GM23338 (cell line): ENCODE data around the gene LRIT2. TPM values are rescaled to one million over a fixed set of nuclear protein-coding genes. Genes with fewer than 3 reads are reported as not detected.

Experiments used
- ATAC-seq: fragments of 200-7000 bp; cut with Tn5 transposase; 3 replicates; pipeline ENCODE4 v1.9.1; 2020
- DNase-seq: peaks from one replicate; pipeline ENCODE4 v3.0.0-alpha.2; 2015; ENCODE audit warnings: low spot score
- H2AFZ ChIP-seq: fragments of 200-600 bp; sonication (generic); 2 replicates; pipeline ENCODE4 v1.8.0; 2016; ENCODE audit warnings: antibody characterized with exemption, mild to moderate bottlenecking, moderate library complexity
- H3F3A ChIP-seq: fragments of 200-600 bp; sonication (generic); replicated peaks from 2 replicates; pipeline ENCODE4 v1.8.0; 2017; ENCODE audit warnings: antibody characterized with exemption, mixed run types, low read depth
- H3K27ac ChIP-seq: fragments of 200-600 bp; sonication (generic); 2 replicates; pipeline ENCODE4 v1.6.1; 2016; ENCODE audit warnings: low read depth
- H3K27me3 ChIP-seq: fragments of 200-600 bp; sonication (generic); 2 replicates; pipeline ENCODE4 v1.8.0; 2016; ENCODE audit warnings: mild to moderate bottlenecking, mixed run types, moderate library complexity; ENCODE audit not compliant: insufficient read depth
- H3K36me3 ChIP-seq: fragments of 200-600 bp; sonication (generic); 2 replicates; pipeline ENCODE4 v1.8.0; 2016; ENCODE audit warnings: mild to moderate bottlenecking; ENCODE audit not compliant: insufficient read depth
- H3K4me1 ChIP-seq: fragments of 200-600 bp; sonication (generic); 2 replicates; pipeline ENCODE4 v1.8.0; 2016; ENCODE audit warnings: mild to moderate bottlenecking, moderate library complexity; ENCODE audit not compliant: insufficient read depth
- H3K4me2 ChIP-seq: fragments of 200-600 bp; sonication (generic); 2 replicates; pipeline ENCODE4 v1.7.1; 2017; ENCODE audit warnings: mixed run types
- H3K4me3 ChIP-seq: fragments of 200-600 bp; sonication (generic); 2 replicates; pipeline ENCODE4 v1.6.1; 2016; ENCODE audit warnings: mixed run types
- H3K79me2 ChIP-seq: fragments of 200-600 bp; sonication (generic); replicated peaks from 2 replicates; pipeline ENCODE4 v1.8.0; 2017; ENCODE audit warnings: mild to moderate bottlenecking; ENCODE audit not compliant: insufficient read depth
- H3K9me2 ChIP-seq: fragments of 200-600 bp; sonication (generic); 2 replicates; pipeline ENCODE4 v1.8.0; 2017; ENCODE audit not compliant: insufficient read depth
- H4K20me1 ChIP-seq: fragments of 200-600 bp; sonication (generic); replicated peaks from 2 replicates; pipeline ENCODE4 v1.8.0; 2017; ENCODE audit warnings: mild to moderate bottlenecking; ENCODE audit not compliant: insufficient read depth
- H3K27ac Mint-ChIP-seq: 2 replicates; pipeline ENCODE4 v1.8.0; 2020; ENCODE audit warnings: inconsistent platforms, mild to moderate bottlenecking, moderate library complexity, mixed read lengths
- H3K27me3 Mint-ChIP-seq: 3 replicates; pipeline ENCODE4 v1.8.0; 2022; ENCODE audit warnings: low read depth, mild to moderate bottlenecking, moderate library complexity, mixed read lengths, inconsistent platforms; ENCODE audit not compliant: insufficient read depth, poor library complexity
- H3K36me3 Mint-ChIP-seq: 3 replicates; pipeline ENCODE4 v1.8.0; 2021; ENCODE audit warnings: low read depth, mild to moderate bottlenecking, inconsistent platforms, moderate library complexity, mixed read lengths
- H3K4me1 Mint-ChIP-seq: 3 replicates; pipeline ENCODE4 v1.8.0; 2020; ENCODE audit warnings: mild to moderate bottlenecking, inconsistent platforms, mixed read lengths
- H3K4me3 Mint-ChIP-seq: 3 replicates; pipeline ENCODE4 v1.8.0; 2021; ENCODE audit warnings: moderate library complexity, mild to moderate bottlenecking, inconsistent platforms, mixed read lengths
- H3K9me3 Mint-ChIP-seq: 3 replicates; pipeline ENCODE4 v1.8.0; 2020; ENCODE audit warnings: moderate library complexity, mild to moderate bottlenecking, inconsistent platforms, mixed read lengths
- EZH2 ChIP-seq: fragments of 200-600 bp; sonication (generic); IDR thresholded peaks from one replicate; pipeline ENCODE4 v1.8.0; 2017; ENCODE audit warnings: antibody characterized with exemption, mild to moderate bottlenecking, low read depth; ENCODE audit not compliant: unreplicated experiment
- EZH2phosphoT487 ChIP-seq: fragments of 200-600 bp; sonication (generic); IDR thresholded peaks from one replicate; pipeline ENCODE4 v1.8.1; 2018; ENCODE audit warnings: antibody characterized with exemption; ENCODE audit not compliant: unreplicated experiment
- JUNB ChIP-seq: IDR thresholded peaks from one replicate; pipeline ENCODE4 v1.6.1; 2016; ENCODE audit warnings: antibody characterized with exemption; ENCODE audit not compliant: unreplicated experiment
- NANOG ChIP-seq: IDR thresholded peaks from 2 replicates; pipeline ENCODE4 v1.6.1; 2016; ENCODE audit warnings: antibody characterized with exemption, borderline replicate concordance
- POLR2AphosphoS5 ChIP-seq: IDR thresholded peaks from 2 replicates; pipeline ENCODE4 v1.6.1; 2016; ENCODE audit warnings: antibody characterized with exemption, low read depth
- STAT1 ChIP-seq: IDR thresholded peaks from one replicate; pipeline ENCODE4 v1.6.1; 2016; ENCODE audit warnings: antibody characterized with exemption; ENCODE audit not compliant: unreplicated experiment
- ZNF114 ChIP-seq: fragments of 250-450 bp; sonication (Bioruptor Pico); IDR thresholded peaks from 2 replicates; pipeline ENCODE4 v1.5.0; 2020; ENCODE audit warnings: mild to moderate bottlenecking, moderate library complexity
- ZNF331 ChIP-seq: fragments of 250-450 bp; sonication (Bioruptor Pico); IDR thresholded peaks from 2 replicates; pipeline ENCODE4 v1.5.0; 2020; ENCODE audit warnings: low read depth, mild to moderate bottlenecking, moderate library complexity
- polyA plus RNA-seq: library from polyadenylated mRNA; unstranded; fragments of >200 nt; fragmentation: Nextera tagmentation; extraction: Ambion mirVana; gene quantifications from 2 replicates; pipeline ENCODE4 v1.2.1, GENCODE V29; 2016
- total RNA-seq: library from RNA; depleted of rRNA; stranded (reverse); fragments of >200 nt; shearing (Covaris generic); gene quantifications from 2 replicates; pipeline ENCODE4 v1.2.3, GENCODE V29; 2014
- TF ChIP-seq, protein P1 (sequence below): IDR thresholded peaks from 2 replicates; pipeline ENCODE4 v1.6.1; 2016; ENCODE audit warnings: antibody characterized with exemption
- TF ChIP-seq, protein P2 (sequence below): IDR thresholded peaks from one replicate; pipeline ENCODE4 v1.6.1; 2018; ENCODE audit warnings: antibody characterized with exemption; ENCODE audit not compliant: unreplicated experiment
- TF ChIP-seq, protein P3 (sequence below): fragments of 250-450 bp; sonication (Bioruptor Pico); IDR thresholded peaks from 2 replicates; pipeline ENCODE4 v1.5.0; 2020; ENCODE audit warnings: mild to moderate bottlenecking, moderate library complexity

The LRIT2 gene
- total and polyA plus RNA-seq, 2 experiments from 2014 or later: not detected

DNA sequence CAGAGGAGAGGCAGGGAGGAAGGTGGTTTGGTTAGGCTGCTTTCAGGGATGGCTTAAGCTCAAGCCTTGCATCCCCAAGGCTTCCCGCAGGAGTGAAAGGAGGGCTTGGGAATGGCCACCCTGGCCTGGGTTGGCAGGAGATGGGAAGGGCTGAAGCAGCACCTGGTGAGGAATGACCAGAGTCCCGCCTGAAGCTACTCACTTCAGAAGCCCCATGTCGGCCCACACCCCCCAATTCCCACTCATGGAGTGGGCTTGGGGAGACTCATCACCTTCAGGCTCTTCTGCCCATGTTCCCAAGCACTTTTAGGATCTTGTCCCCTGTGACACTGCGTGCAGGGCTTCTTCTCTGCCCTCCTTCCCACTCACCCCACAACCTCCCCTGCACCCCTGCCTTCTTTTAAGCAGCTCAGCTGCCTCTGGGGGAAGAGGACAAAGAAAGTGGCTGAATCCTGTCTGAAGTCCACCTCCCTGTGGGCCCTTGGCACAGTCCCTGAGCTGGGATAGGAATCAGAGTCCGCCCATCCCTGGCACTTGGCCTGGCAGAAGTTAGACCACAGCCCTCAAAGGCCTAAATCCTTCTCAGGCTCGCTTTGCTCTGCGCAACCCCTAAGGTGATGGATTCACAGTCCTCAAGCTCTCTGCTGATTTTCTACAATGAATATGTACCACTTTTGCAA is 36.0 kb upstream of the LRIT2 start (continued):
- TF ChIP-seq ZNF331 (CRISPR knock-in tag) (no peak), POLR2AphosphoS5 (no peak), NANOG (no peak), EZH2phosphoT487 (no peak), ZNF114 (CRISPR knock-in tag) (no peak)
- TF ChIP-seq, protein P1, sequence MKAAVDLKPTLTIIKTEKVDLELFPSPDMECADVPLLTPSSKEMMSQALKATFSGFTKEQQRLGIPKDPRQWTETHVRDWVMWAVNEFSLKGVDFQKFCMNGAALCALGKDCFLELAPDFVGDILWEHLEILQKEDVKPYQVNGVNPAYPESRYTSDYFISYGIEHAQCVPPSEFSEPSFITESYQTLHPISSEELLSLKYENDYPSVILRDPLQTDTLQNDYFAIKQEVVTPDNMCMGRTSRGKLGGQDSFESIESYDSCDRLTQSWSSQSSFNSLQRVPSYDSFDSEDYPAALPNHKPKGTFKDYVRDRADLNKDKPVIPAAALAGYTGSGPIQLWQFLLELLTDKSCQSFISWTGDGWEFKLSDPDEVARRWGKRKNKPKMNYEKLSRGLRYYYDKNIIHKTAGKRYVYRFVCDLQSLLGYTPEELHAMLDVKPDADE: no peak

DNA sequence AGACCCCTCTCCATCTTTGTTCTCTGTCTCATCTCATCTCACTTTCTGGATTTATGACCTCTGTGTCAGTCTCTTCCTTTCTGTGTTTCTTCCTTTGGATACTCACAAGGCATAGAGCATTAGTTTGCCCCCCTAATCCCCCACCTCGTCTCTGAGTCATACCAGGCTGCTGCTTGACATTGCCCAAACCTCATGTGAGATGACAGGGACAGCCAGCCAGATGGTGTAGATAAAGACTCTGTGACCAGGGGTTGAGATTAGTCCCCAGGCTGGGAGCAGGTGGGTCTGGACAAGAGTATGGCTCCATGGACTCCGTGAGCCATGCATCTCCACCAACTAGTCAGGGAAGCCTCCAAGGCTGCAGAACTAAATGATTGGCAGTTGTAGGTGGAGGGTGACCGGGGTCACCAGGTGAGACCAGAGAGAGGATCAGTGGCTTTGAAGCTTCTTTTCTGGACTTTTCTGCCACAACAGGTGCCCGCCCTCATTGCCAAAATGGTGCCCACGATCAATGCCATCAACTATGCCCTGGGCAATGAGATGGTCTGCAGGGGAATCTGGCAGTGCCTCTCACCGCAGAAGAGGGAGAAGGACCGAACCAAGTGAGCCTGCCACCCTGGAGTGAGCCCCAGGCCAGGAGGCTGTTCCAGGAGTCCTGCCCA is 32.8 kb upstream of the LRIT2 start:
- H3K4me1 ChIP-seq: no peaks in the 10 kb centered on the region; the same call in 1 of the 2 replicates
- Mint-ChIP-seq H3K27ac (no peak overlapping the region), H3K4me3 (no peak overlapping the region), H3K27me3 (peaks cover 10% of the 10 kb centered on the region), H3K4me1 (no peaks in the 10 kb centered on the region; the same call in 1 of the 3 replicates), H3K9me3 (no peaks in the 10 kb centered on the region), H3K36me3 (no peaks in the 10 kb centered on the region)
- no peak overlapping the region for H2AFZ ChIP-seq
- no peak overlapping the region for H3K27ac ChIP-seq
- H3K9me2 ChIP-seq: no peaks in the 10 kb centered on the region
- no peaks in the 10 kb centered on the region for H3K79me2 ChIP-seq
- ATAC-seq (no peak), DNase-seq (no peak)
- no peak overlapping the region for H3K4me2 ChIP-seq
- no peak overlapping the region for H3K4me3 ChIP-seq
- H3K27me3 ChIP-seq: peaks cover 9% of the 10 kb centered on the region
- H3K36me3 ChIP-seq: no peaks in the 10 kb centered on the region
- H4K20me1 ChIP-seq: no peaks in the 10 kb centered on the region
- H3F3A ChIP-seq: no peaks in the 10 kb centered on the region
- TF ChIP-seq STAT1 (no peak), NANOG (no peak), EZH2 (no peak), ZNF114 (CRISPR knock-in tag) (no peak), JUNB (no peak)
- TF ChIP-seq, protein P2, sequence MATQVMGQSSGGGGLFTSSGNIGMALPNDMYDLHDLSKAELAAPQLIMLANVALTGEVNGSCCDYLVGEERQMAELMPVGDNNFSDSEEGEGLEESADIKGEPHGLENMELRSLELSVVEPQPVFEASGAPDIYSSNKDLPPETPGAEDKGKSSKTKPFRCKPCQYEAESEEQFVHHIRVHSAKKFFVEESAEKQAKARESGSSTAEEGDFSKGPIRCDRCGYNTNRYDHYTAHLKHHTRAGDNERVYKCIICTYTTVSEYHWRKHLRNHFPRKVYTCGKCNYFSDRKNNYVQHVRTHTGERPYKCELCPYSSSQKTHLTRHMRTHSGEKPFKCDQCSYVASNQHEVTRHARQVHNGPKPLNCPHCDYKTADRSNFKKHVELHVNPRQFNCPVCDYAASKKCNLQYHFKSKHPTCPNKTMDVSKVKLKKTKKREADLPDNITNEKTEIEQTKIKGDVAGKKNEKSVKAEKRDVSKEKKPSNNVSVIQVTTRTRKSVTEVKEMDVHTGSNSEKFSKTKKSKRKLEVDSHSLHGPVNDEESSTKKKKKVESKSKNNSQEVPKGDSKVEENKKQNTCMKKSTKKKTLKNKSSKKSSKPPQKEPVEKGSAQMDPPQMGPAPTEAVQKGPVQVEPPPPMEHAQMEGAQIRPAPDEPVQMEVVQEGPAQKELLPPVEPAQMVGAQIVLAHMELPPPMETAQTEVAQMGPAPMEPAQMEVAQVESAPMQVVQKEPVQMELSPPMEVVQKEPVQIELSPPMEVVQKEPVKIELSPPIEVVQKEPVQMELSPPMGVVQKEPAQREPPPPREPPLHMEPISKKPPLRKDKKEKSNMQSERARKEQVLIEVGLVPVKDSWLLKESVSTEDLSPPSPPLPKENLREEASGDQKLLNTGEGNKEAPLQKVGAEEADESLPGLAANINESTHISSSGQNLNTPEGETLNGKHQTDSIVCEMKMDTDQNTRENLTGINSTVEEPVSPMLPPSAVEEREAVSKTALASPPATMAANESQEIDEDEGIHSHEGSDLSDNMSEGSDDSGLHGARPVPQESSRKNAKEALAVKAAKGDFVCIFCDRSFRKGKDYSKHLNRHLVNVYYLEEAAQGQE: no peak
- TF ChIP-seq, protein P3, sequence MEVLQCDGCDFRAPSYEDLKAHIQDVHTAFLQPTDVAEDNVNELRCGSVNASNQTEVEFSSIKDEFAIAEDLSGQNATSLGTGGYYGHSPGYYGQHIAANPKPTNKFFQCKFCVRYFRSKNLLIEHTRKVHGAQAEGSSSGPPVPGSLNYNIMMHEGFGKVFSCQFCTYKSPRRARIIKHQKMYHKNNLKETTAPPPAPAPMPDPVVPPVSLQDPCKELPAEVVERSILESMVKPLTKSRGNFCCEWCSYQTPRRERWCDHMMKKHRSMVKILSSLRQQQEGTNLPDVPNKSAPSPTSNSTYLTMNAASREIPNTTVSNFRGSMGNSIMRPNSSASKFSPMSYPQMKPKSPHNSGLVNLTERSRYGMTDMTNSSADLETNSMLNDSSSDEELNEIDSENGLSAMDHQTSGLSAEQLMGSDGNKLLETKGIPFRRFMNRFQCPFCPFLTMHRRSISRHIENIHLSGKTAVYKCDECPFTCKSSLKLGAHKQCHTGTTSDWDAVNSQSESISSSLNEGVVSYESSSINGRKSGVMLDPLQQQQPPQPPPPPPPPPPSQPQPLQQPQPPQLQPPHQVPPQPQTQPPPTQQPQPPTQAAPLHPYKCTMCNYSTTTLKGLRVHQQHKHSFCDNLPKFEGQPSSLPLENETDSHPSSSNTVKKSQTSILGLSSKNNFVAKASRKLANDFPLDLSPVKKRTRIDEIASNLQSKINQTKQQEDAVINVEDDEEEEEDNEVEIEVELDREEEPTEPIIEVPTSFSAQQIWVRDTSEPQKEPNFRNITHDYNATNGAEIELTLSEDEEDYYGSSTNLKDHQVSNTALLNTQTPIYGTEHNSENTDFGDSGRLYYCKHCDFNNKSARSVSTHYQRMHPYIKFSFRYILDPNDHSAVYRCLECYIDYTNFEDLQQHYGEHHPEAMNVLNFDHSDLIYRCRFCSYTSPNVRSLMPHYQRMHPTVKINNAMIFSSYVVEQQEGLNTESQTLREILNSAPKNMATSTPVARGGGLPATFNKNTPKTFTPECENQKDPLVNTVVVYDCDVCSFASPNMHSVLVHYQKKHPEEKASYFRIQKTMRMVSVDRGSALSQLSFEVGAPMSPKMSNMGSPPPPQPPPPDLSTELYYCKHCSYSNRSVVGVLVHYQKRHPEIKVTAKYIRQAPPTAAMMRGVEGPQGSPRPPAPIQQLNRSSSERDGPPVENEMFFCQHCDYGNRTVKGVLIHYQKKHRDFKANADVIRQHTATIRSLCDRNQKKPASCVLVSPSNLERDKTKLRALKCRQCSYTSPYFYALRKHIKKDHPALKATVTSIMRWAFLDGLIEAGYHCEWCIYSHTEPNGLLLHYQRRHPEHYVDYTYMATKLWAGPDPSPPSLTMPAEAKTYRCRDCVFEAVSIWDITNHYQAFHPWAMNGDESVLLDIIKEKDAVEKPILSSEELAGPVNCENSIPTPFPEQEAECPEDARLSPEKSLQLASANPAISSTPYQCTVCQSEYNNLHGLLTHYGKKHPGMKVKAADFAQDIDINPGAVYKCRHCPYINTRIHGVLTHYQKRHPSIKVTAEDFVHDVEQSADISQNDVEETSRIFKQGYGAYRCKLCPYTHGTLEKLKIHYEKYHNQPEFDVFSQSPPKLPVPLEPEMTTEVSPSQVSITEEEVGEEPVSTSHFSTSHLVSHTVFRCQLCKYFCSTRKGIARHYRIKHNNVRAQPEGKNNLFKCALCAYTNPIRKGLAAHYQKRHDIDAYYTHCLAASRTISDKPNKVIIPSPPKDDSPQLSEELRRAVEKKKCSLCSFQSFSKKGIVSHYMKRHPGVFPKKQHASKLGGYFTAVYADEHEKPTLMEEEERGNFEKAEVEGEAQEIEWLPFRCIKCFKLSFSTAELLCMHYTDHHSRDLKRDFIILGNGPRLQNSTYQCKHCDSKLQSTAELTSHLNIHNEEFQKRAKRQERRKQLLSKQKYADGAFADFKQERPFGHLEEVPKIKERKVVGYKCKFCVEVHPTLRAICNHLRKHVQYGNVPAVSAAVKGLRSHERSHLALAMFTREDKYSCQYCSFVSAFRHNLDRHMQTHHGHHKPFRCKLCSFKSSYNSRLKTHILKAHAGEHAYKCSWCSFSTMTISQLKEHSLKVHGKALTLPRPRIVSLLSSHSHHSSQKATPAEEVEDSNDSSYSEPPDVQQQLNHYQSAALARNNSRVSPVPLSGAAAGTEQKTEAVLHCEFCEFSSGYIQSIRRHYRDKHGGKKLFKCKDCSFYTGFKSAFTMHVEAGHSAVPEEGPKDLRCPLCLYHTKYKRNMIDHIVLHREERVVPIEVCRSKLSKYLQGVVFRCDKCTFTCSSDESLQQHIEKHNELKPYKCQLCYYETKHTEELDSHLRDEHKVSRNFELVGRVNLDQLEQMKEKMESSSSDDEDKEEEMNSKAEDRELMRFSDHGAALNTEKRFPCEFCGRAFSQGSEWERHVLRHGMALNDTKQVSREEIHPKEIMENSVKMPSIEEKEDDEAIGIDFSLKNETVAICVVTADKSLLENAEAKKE (CRISPR knock-in tag): no peak
